Neuron (in vitro differentiated cells): ENCODE results near the gene KIF26B.

ENCODE experiments used
- H2AFZ ChIP-seq: one replicate; pipeline ENCODE4 v1.6.1; 2013; ENCODE audit warnings: low read depth, mild to moderate bottlenecking, inconsistent platforms, low read length, moderate library complexity
- H3K27me3 ChIP-seq: one replicate; pipeline ENCODE4 v1.6.1; 2013; ENCODE audit warnings: low read length; ENCODE audit not compliant: insufficient read depth
- H3K36me3 ChIP-seq: one replicate; pipeline ENCODE4 v1.6.1; 2013; ENCODE audit warnings: low read length; ENCODE audit not compliant: insufficient read depth
- H3K4me1 ChIP-seq: one replicate; pipeline ENCODE4 v1.6.1; 2013; ENCODE audit warnings: low read length; ENCODE audit not compliant: insufficient read depth
- H3K4me3 ChIP-seq: 2 replicates; pipeline ENCODE4 v1.5.1; 2013; ENCODE audit warnings: mild to moderate bottlenecking, low read length, moderate library complexity
- H3K9me3 ChIP-seq: one replicate; pipeline ENCODE4 v1.6.1; 2013; ENCODE audit warnings: low read length

Gene KIF26B

GRCh38 chr1:245585252-245585959 is 430.6 kb downstream of the KIF26B start:
- Histone ChIP-seq H3K4me1 (peaks cover 20% of the 10 kb centered on the region), H3K4me3 (peak overlapping the region; percentile 22), H3K36me3 (no peaks in the 10 kb centered on the region), H3K27me3 (no peaks in the 10 kb centered on the region), H3K9me3 (no peaks in the 10 kb centered on the region), H2AFZ (peak overlapping the region; percentile 27)

GRCh38 chr1:245587435-245588115 is 432.8 kb downstream of the KIF26B start:
- Histone ChIP-seq H2AFZ (no peak overlapping the region), H3K4me1 (peaks cover 20% of the 10 kb centered on the region), H3K9me3 (no peaks in the 10 kb centered on the region), H3K36me3 (no peaks in the 10 kb centered on the region), H3K4me3 (no peak overlapping the region), H3K27me3 (no peaks in the 10 kb centered on the region)

GRCh38 chr1:245588116-245588639 is 433.4 kb downstream of the KIF26B start:
- Histone ChIP-seq H3K4me1 (peaks cover 20% of the 10 kb centered on the region), H3K27me3 (no peaks in the 10 kb centered on the region), H3K4me3 (no peak overlapping the region), H2AFZ (no peak overlapping the region), H3K9me3 (no peaks in the 10 kb centered on the region), H3K36me3 (no peaks in the 10 kb centered on the region)

GRCh38 chr1:245589316-245589715 is 434.5 kb downstream of the KIF26B start:
- H3K27me3 ChIP-seq: no peaks in the 10 kb centered on the region
- no peaks in the 10 kb centered on the region for H3K36me3 ChIP-seq
- H3K4me3 ChIP-seq: no peak overlapping the region
- peaks cover 20% of the 10 kb centered on the region for H3K4me1 ChIP-seq
- no peak overlapping the region for H2AFZ ChIP-seq
- no peaks in the 10 kb centered on the region for H3K9me3 ChIP-seq

GRCh38 chr1:245589906-245590305 is 435.1 kb downstream of the KIF26B start:
- H3K36me3 ChIP-seq: no peaks in the 10 kb centered on the region
- no peak overlapping the region for H2AFZ ChIP-seq
- H3K27me3 ChIP-seq: no peaks in the 10 kb centered on the region
- no peak overlapping the region for H3K4me3 ChIP-seq
- peaks cover 19% of the 10 kb centered on the region for H3K4me1 ChIP-seq
- no peaks in the 10 kb centered on the region for H3K9me3 ChIP-seq

- H3K4me1 ChIP-seq: peaks cover 11% of the 10 kb centered on the region
- H2AFZ ChIP-seq: no peak overlapping the region
- no peaks in the 10 kb centered on the region for H3K27me3 ChIP-seq
- no peaks in the 10 kb centered on the region for H3K9me3 ChIP-seq
- no peaks in the 10 kb centered on the region for H3K36me3 ChIP-seq
- no peak overlapping the region for H3K4me3 ChIP-seq
These were observed 435.9 kb downstream of the KIF26B start for GRCh38 chr1:245590726-245591125.

GRCh38 chr1:245591346-245592188 is 436.8 kb downstream of the KIF26B start:
- Histone ChIP-seq H3K9me3 (no peaks in the 10 kb centered on the region), H3K4me1 (peaks cover 7% of the 10 kb centered on the region), H3K36me3 (no peaks in the 10 kb centered on the region), H2AFZ (no peak overlapping the region), H3K4me3 (no peak overlapping the region), H3K27me3 (no peaks in the 10 kb centered on the region)

GRCh38 chr1:245592189-245592460 is 437.3 kb downstream of the KIF26B start:
- Histone ChIP-seq H3K36me3 (no peaks in the 10 kb centered on the region), H3K4me3 (no peak overlapping the region), H3K9me3 (no peaks in the 10 kb centered on the region), H2AFZ (no peak overlapping the region), H3K27me3 (no peaks in the 10 kb centered on the region), H3K4me1 (peaks cover 7% of the 10 kb centered on the region)

- H3K27me3 ChIP-seq: no peaks in the 10 kb centered on the region
- no peak overlapping the region for H2AFZ ChIP-seq
- H3K4me3 ChIP-seq: no peak overlapping the region
- no peaks in the 10 kb centered on the region for H3K36me3 ChIP-seq
- H3K4me1 ChIP-seq: peaks cover 9% of the 10 kb centered on the region
- peaks cover 5% of the 10 kb centered on the region for H3K9me3 ChIP-seq
These were observed 443.9 kb downstream of the KIF26B start for GRCh38 chr1:245598524-245599305.

- Histone ChIP-seq H3K9me3 (peaks cover 5% of the 10 kb centered on the region), H3K36me3 (no peaks in the 10 kb centered on the region), H3K4me1 (peaks cover 9% of the 10 kb centered on the region), H2AFZ (no peak overlapping the region), H3K27me3 (no peaks in the 10 kb centered on the region), H3K4me3 (no peak overlapping the region)
These were observed 444.8 kb downstream of the KIF26B start for GRCh38 chr1:245599371-245600174.

- Histone ChIP-seq H3K36me3 (no peaks in the 10 kb centered on the region), H3K4me1 (peaks cover 9% of the 10 kb centered on the region), H3K4me3 (no peak overlapping the region), H3K9me3 (peaks cover 5% of the 10 kb centered on the region), H3K27me3 (no peaks in the 10 kb centered on the region), H2AFZ (no peak overlapping the region)
These were observed 445.9 kb downstream of the KIF26B start for GRCh38 chr1:245600658-245601057.

GRCh38 chr1:245603311-245603865 is 448.6 kb downstream of the KIF26B start:
- Histone ChIP-seq H3K36me3 (no peaks in the 10 kb centered on the region), H3K27me3 (no peaks in the 10 kb centered on the region), H3K9me3 (peaks cover 4% of the 10 kb centered on the region), H2AFZ (no peak overlapping the region), H3K4me1 (peaks cover 9% of the 10 kb centered on the region), H3K4me3 (no peak overlapping the region)
